MCF 10A (cell line): ENCODE data around the gene RNF214. TPM values are rescaled to one million over a fixed set of nuclear protein-coding genes. Genes with fewer than 3 reads are reported as not detected.
A peak's percentile ranks its signal among the peaks of the same experiment; 100 is the strongest.

Experiments used
- BruUV-seq: library from RNA; stranded (reverse); fragments of 400-500 nt; replicated peaks from 2 replicates; lab custom pipeline; 2021; lab: Mats Ljungman, UMichigan
- CTCF ChIA-PET: fragments of 300-600 bp; sonication (Branson Sonifier 250); formaldehyde crosslinking; extraction: SDS; loops from one replicate; lab custom pipeline; 2021; ENCODE audit warnings: antibody characterized with exemption, inconsistent platforms; lab: Yijun Ruan, JAX
- POLR2A ChIA-PET: fragments of 300-600, 350-650 bp; sonication (Branson Sonifier 250); formaldehyde crosslinking; extraction: SDS; loops from one replicate; lab custom pipeline; 2020; ENCODE audit warnings: antibody characterized with exemption, inconsistent platforms; lab: Yijun Ruan, JAX
- DNase-seq: peaks from one replicate; pipeline ENCODE4 v3.0.0-alpha.2; 2018; ENCODE audit not compliant: unreplicated experiment
- H3K27ac Mint-ChIP-seq: one replicate; pipeline ENCODE4 v1.8.0; 2022; ENCODE audit warnings: mild to moderate bottlenecking, low read depth, mixed read lengths; ENCODE audit not compliant: unreplicated experiment
- H3K27me3 Mint-ChIP-seq: one replicate; pipeline ENCODE4 v1.8.0; 2022; ENCODE audit warnings: mixed read lengths; ENCODE audit not compliant: insufficient read depth, unreplicated experiment
- H3K36me3 Mint-ChIP-seq: one replicate; pipeline ENCODE4 v1.8.0; 2022; ENCODE audit warnings: mild to moderate bottlenecking, moderate library complexity, mixed read lengths; ENCODE audit not compliant: insufficient read depth, unreplicated experiment
- H3K4me1 Mint-ChIP-seq: one replicate; pipeline ENCODE4 v1.8.0; 2022; ENCODE audit warnings: mixed read lengths; ENCODE audit not compliant: insufficient read depth, unreplicated experiment
- H3K4me3 Mint-ChIP-seq: one replicate; pipeline ENCODE4 v1.8.0; 2022; ENCODE audit warnings: mild to moderate bottlenecking, moderate library complexity, mixed read lengths; ENCODE audit not compliant: unreplicated experiment
- H3K9me3 Mint-ChIP-seq: one replicate; pipeline ENCODE4 v1.8.0; 2022; ENCODE audit warnings: mixed read lengths; ENCODE audit not compliant: unreplicated experiment
- CTCF ChIP-seq: fragments of 200-600 bp; IDR thresholded peaks from one replicate; pipeline ENCODE4 v1.8.0; 2022; ENCODE audit warnings: antibody characterized with exemption, mild to moderate bottlenecking; ENCODE audit not compliant: unreplicated experiment
- intact Hi-C: fragments of 100-400 bp; cut with micrococcal nuclease; formaldehyde crosslinking; loops from 2 replicates; pipeline ENCODE4 v1.14.1; 2022
- total RNA-seq: library from RNA; stranded (reverse); gene quantifications from 2 replicates; pipeline ENCODE4 v1.2.3, GENCODE V29; 2022

Gene RNF214
- total RNA-seq, 1 experiment from 2014 or later, result 23.3 TPM

- peak overlapping the region; percentile 57 for H3K27ac Mint-ChIP-seq
- ChIA-PET CTCF (interaction anchor here (0.6 to 4.2 kb wide), 3 partner anchors 9 to 15 kb away, joined by 4 to 27 read pairs (median 4); partner anchors contain the start of genes PCSK7 and RNF214), POLR2A (no interaction called here)
- intact Hi-C loops, result no loop called here
- no peak for TF ChIP-seq CTCF
- no peak for DNase-seq
- BruUV-seq, result no TSS peak
- no peaks in the 10 kb centered on the region for H3K9me3 Mint-ChIP-seq
- H3K4me1 Mint-ChIP-seq, result peaks cover 14% of the 10 kb centered on the region
- peaks cover 78% of the 10 kb centered on the region for H3K36me3 Mint-ChIP-seq
- H3K4me3 Mint-ChIP-seq, result no peak overlapping the region
- H3K27me3 Mint-ChIP-seq, result no peaks in the 10 kb centered on the region
These were observed 13.0 kb upstream of the RNF214 start for GRCh38 chr11:117219455-117219854.

GRCh38 chr11:117219995-117220394 is 12.5 kb upstream of the RNF214 start:
- TF ChIP-seq CTCF, result no peak
- H3K4me3 Mint-ChIP-seq, result no peak overlapping the region
- no peak for DNase-seq
- ChIA-PET POLR2A (no interaction called here), CTCF (interaction anchor here (0.6 to 4.2 kb wide), 4 partner anchors 9 to 76 kb away, joined by 3 to 27 read pairs (median 4); partner anchors contain the start of genes PAFAH1B2, PCSK7 and RNF214)
- H3K27me3 Mint-ChIP-seq, result no peaks in the 10 kb centered on the region
- peaks cover 74% of the 10 kb centered on the region for H3K36me3 Mint-ChIP-seq
- H3K4me1 Mint-ChIP-seq, result peaks cover 14% of the 10 kb centered on the region
- no peaks in the 10 kb centered on the region for H3K9me3 Mint-ChIP-seq
- no TSS peak for BruUV-seq
- intact Hi-C loops, result no loop called here
- peak overlapping the region; percentile 57 for H3K27ac Mint-ChIP-seq

GRCh38 chr11:117220568-117220967 is 11.9 kb upstream of the RNF214 start:
- ChIA-PET POLR2A (interaction anchor here (1.3 to 2.1 kb wide), 2 partner anchors 11 to 42 kb away, joined by 4 to 6 read pairs; partner anchors contain the start of genes PCSK7 and SIDT2), CTCF (interaction anchor here (0.7 to 4.2 kb wide), 4 partner anchors 11 to 77 kb away, joined by 3 to 27 read pairs (median 4); partner anchors contain the start of genes PAFAH1B2, PCSK7 and RNF214)
- BruUV-seq, result no TSS peak
- Mint-ChIP-seq H3K4me3 (no peak overlapping the region), H3K9me3 (no peaks in the 10 kb centered on the region), H3K36me3 (peaks cover 73% of the 10 kb centered on the region), H3K27me3 (no peaks in the 10 kb centered on the region), H3K27ac (no peak overlapping the region), H3K4me1 (peaks cover 14% of the 10 kb centered on the region)
- DNase-seq, result no peak
- intact Hi-C loops, result no loop called here
- no peak for TF ChIP-seq CTCF

GRCh38 chr11:117220999-117221774 is 11.3 kb upstream of the RNF214 start:
- no peak for TF ChIP-seq CTCF
- no peaks in the 10 kb centered on the region for H3K27me3 Mint-ChIP-seq
- peaks cover 70% of the 10 kb centered on the region for H3K36me3 Mint-ChIP-seq
- no TSS peak for BruUV-seq
- H3K27ac Mint-ChIP-seq, result peak overlapping the region; percentile 89
- peaks cover 14% of the 10 kb centered on the region for H3K4me1 Mint-ChIP-seq
- H3K4me3 Mint-ChIP-seq, result no peak overlapping the region
- DNase-seq, result no peak
- POLR2A ChIA-PET, result interaction anchor here (1.3 to 2.1 kb wide), 2 partner anchors 10 to 43 kb away, joined by 4 to 6 read pairs; partner anchors contain the start of genes PCSK7 and SIDT2
- intact Hi-C loops, result no loop called here
- CTCF ChIA-PET, result interaction anchor here (0.6 to 4.2 kb wide), 6 partner anchors 10 to 235 kb away, joined by 3 to 27 read pairs (median 4); partner anchors contain the start of genes PAFAH1B2, PCSK7 and RNF214
- no peaks in the 10 kb centered on the region for H3K9me3 Mint-ChIP-seq
